Skin of body (tissue), 2 donors: ENCODE data around the gene STAP1. TPM values are rescaled to one million over a fixed set of nuclear protein-coding genes. Genes with fewer than 3 reads are reported as not detected.
"Not testable (repeated sequence)": the region's sequence is repeated elsewhere in the genome, so short reads cannot be mapped to it uniquely, and the experiment has no call there.

Source experiments
- DNase-seq: peaks from one replicate; lab custom pipeline; 2025; lab: John Stamatoyannopoulos, UW
- total RNA-seq: library from RNA; depleted of rRNA; stranded (reverse); fragments of >200 nt; gene quantifications from one replicate; pipeline ENCODE4 v1.2.3, GENCODE V29; 2014

Gene STAP1
- total RNA-seq = 0.30 TPM

GRCh38 chr4:67558493-67558892, at the start of gene STAP1:
STAP1 (plus strand) TSS chr4:67558727; CDS start chr4:67558810, 83 bp downstream.
- no peak for DNase-seq

- no peak for DNase-seq
Measured at GRCh38 chr4:67512501-67512900, 46.0 kb upstream of the STAP1 start.

- no peak for DNase-seq
Measured at GRCh38 chr4:67520141-67520540, 38.4 kb upstream of the STAP1 start.

GRCh38 chr4:67521506-67521905, 37.0 kb upstream of the STAP1 start:
- no peak for DNase-seq

- no peak for DNase-seq
Measured at GRCh38 chr4:67522230-67522629, 36.3 kb upstream of the STAP1 start.

GRCh38 chr4:67522851-67523671, 35.5 kb upstream of the STAP1 start:
- no peak for DNase-seq

- DNase-seq = not testable (repeated sequence)
Measured at GRCh38 chr4:67524140-67524539, 34.4 kb upstream of the STAP1 start.

GRCh38 chr4:67531379-67531962, 27.1 kb upstream of the STAP1 start:
- DNase-seq = no peak

- not testable (repeated sequence) for DNase-seq
Measured at GRCh38 chr4:67532397-67532796, 26.1 kb upstream of the STAP1 start.

- DNase-seq = no peak
Measured at GRCh38 chr4:67533112-67533511, 25.4 kb upstream of the STAP1 start.

GRCh38 chr4:67535280-67535840, 23.2 kb upstream of the STAP1 start:
- DNase-seq = no peak

- DNase-seq = no peak
Measured at GRCh38 chr4:67539830-67540229, 18.7 kb upstream of the STAP1 start.

GRCh38 chr4:67542076-67542475, 16.5 kb upstream of the STAP1 start:
- DNase-seq = no peak

- DNase-seq = peak; percentile 96
Measured at GRCh38 chr4:67545199-67546003, 13.1 kb upstream of the STAP1 start, which contains the start of gene CENPC. CENPC (minus strand) TSS chr4:67545503; CDS start chr4:67545355, 148 bp downstream.

GRCh38 chr4:67546004-67546356, 12.5 kb upstream of the STAP1 start:
- DNase-seq = no peak

- DNase-seq = no peak
Measured at GRCh38 chr4:67546971-67547370, 11.6 kb upstream of the STAP1 start.

GRCh38 chr4:67549123-67549522, 9.4 kb upstream of the STAP1 start:
- DNase-seq = no peak

- no peak for DNase-seq
Measured at GRCh38 chr4:67550451-67550850, 8.1 kb upstream of the STAP1 start.

- no peak for DNase-seq
Measured at GRCh38 chr4:67550857-67551256, 7.7 kb upstream of the STAP1 start.

GRCh38 chr4:67552146-67552792, 6.3 kb upstream of the STAP1 start:
- not testable (repeated sequence) for DNase-seq

- DNase-seq = no peak
Measured at GRCh38 chr4:67554096-67554495, 4.4 kb upstream of the STAP1 start.
